MM.1S (cell line): ENCODE data around the gene GAREM1.
A peak's percentile ranks its signal among the peaks of the same experiment; 100 is the strongest.

ENCODE experiments used
- DNase-seq: peaks from one replicate; pipeline ENCODE4 v3.0.0-alpha.2; 2015
- H2AFZ ChIP-seq: fragments of 300-600 bp; sonication (generic); 2 replicates; pipeline ENCODE4 v1.6.0; 2016; ENCODE audit warnings: antibody characterized with exemption, low read length
- H3F3A ChIP-seq: fragments of 300-600 bp; sonication (generic); 2 replicates; pipeline ENCODE4 v1.6.1; 2016; ENCODE audit warnings: mild to moderate bottlenecking, antibody characterized with exemption, low read length, moderate library complexity, mixed read lengths; ENCODE audit not compliant: insufficient read depth
- H3K27ac ChIP-seq: fragments of 300-600 bp; sonication (generic); 2 replicates; pipeline ENCODE4 v1.5.1; 2016; ENCODE audit warnings: mild to moderate bottlenecking, low read length
- H3K27me3 ChIP-seq: fragments of 300-600 bp; sonication (generic); replicated peaks from 2 replicates; pipeline ENCODE4 v1.6.0; 2016; ENCODE audit warnings: low read length; ENCODE audit not compliant: insufficient read depth
- H3K36me3 ChIP-seq: fragments of 300-600 bp; sonication (generic); replicated peaks from 2 replicates; pipeline ENCODE4 v1.6.1; 2016; ENCODE audit warnings: mild to moderate bottlenecking, low read length, mixed read lengths; ENCODE audit not compliant: insufficient read depth
- H3K4me1 ChIP-seq: fragments of 300-600 bp; sonication (generic); 2 replicates; pipeline ENCODE4 v1.6.1; 2016; ENCODE audit warnings: low read length, mixed read lengths
- H3K4me2 ChIP-seq: fragments of 300-600 bp; sonication (generic); 2 replicates; pipeline ENCODE4 v1.6.0; 2016; ENCODE audit warnings: low read depth, low read length
- H3K4me3 ChIP-seq: fragments of 300-600 bp; sonication (generic); 2 replicates; pipeline ENCODE4 v1.5.1; 2016; ENCODE audit warnings: low read length, mixed read lengths
- H3K79me2 ChIP-seq: fragments of 300-600 bp; sonication (generic); 2 replicates; pipeline ENCODE4 v1.6.1; 2016; ENCODE audit warnings: mixed run types, low read length, mixed read lengths
- H3K9ac ChIP-seq: fragments of 300-600 bp; sonication (generic); 2 replicates; pipeline ENCODE4 v1.6.1; 2016; ENCODE audit warnings: low read length, mixed read lengths
- H3K9me2 ChIP-seq: fragments of 300-600 bp; sonication (generic); replicated peaks from 2 replicates; pipeline ENCODE4 v1.6.1; 2016; ENCODE audit warnings: mild to moderate bottlenecking, low read length, mixed read lengths; ENCODE audit not compliant: insufficient read depth
- H3K9me3 ChIP-seq: fragments of 300-600 bp; sonication (generic); replicated peaks from 2 replicates; pipeline ENCODE4 v1.6.1; 2016; ENCODE audit warnings: mild to moderate bottlenecking, low read length, mixed read lengths; ENCODE audit not compliant: insufficient read depth
- H4K20me1 ChIP-seq: fragments of 300-600 bp; sonication (generic); 2 replicates; pipeline ENCODE4 v1.6.1; 2016; ENCODE audit warnings: mild to moderate bottlenecking, low read length, moderate library complexity, mixed read lengths; ENCODE audit not compliant: insufficient read depth
- CTCF ChIP-seq: fragments of 300-600 bp; sonication (generic); IDR thresholded peaks from 2 replicates; pipeline ENCODE4 v1.5.1; 2016; ENCODE audit warnings: antibody characterized with exemption, low read length, mixed read lengths
- EZH2 ChIP-seq: fragments of 300-600 bp; sonication (generic); optimal IDR thresholded peaks from 2 replicates; pipeline ENCODE3; 2017; ENCODE audit warnings: low read depth, mild to moderate bottlenecking, antibody characterized with exemption, low read length, mixed read lengths
- EZH2phosphoT487 ChIP-seq: fragments of 300-600 bp; sonication (generic); IDR thresholded peaks from 2 replicates; pipeline ENCODE4 v1.6.1; 2018; ENCODE audit warnings: antibody characterized with exemption, low read length

The GAREM1 gene

GRCh38 chr18:32389858-32390257, 80.8 kb downstream of the GAREM1 start:
- Histone ChIP-seq H3K79me2 (no peaks in the 10 kb centered on the region), H3K9ac (no peak overlapping the region), H3K27ac (no peak overlapping the region), H3K9me3 (no peaks in the 10 kb centered on the region), H3K36me3 (no peaks in the 10 kb centered on the region), H3K4me1 (peaks cover 5% of the 10 kb centered on the region; the same call in 1 of the 2 replicates), H4K20me1 (no peaks in the 10 kb centered on the region), H3K4me2 (0 out of 2 replicates have a peak overlapping the region, but pooled peaks have one; percentile 10), H3K4me3 (no peak overlapping the region), H3K27me3 (no peaks in the 10 kb centered on the region), H3K9me2 (no peaks in the 10 kb centered on the region), H3F3A (no peaks in the 10 kb centered on the region), H2AFZ (no peak overlapping the region)
- no peak for TF ChIP-seq EZH2phosphoT487
- TF ChIP-seq EZH2 = no peak
- TF ChIP-seq CTCF = no peak
- no peak for DNase-seq

GRCh38 chr18:32389191-32389590, 81.5 kb downstream of the GAREM1 start:
- H3K79me2 ChIP-seq = no peaks in the 10 kb centered on the region
- no peaks in the 10 kb centered on the region for H3K36me3 ChIP-seq
- H4K20me1 ChIP-seq = no peaks in the 10 kb centered on the region
- H3K27ac ChIP-seq = no peak overlapping the region
- H3K9me3 ChIP-seq = no peaks in the 10 kb centered on the region
- H3K9ac ChIP-seq = no peak overlapping the region
- H3F3A ChIP-seq = no peaks in the 10 kb centered on the region
- H3K4me3 ChIP-seq = no peak overlapping the region
- DNase-seq = peak; percentile 29
- no peak overlapping the region for H2AFZ ChIP-seq
- 0 out of 2 replicates have a peak overlapping the region, but pooled peaks have one; percentile 10 for H3K4me2 ChIP-seq
- H3K9me2 ChIP-seq = no peaks in the 10 kb centered on the region
- peaks cover 5% of the 10 kb centered on the region; the same call in 1 of the 2 replicates for H3K4me1 ChIP-seq
- no peaks in the 10 kb centered on the region for H3K27me3 ChIP-seq
- TF ChIP-seq EZH2 (no peak), CTCF (no peak), EZH2phosphoT487 (no peak)

GRCh38 chr18:32386471-32386870, 84.2 kb downstream of the GAREM1 start:
- H3K4me3 ChIP-seq = no peak overlapping the region
- no peaks in the 10 kb centered on the region for H3K27me3 ChIP-seq
- no peak overlapping the region for H3K9ac ChIP-seq
- TF ChIP-seq EZH2phosphoT487 = no peak
- no peak for TF ChIP-seq CTCF
- TF ChIP-seq EZH2 = no peak
- H3K79me2 ChIP-seq = no peaks in the 10 kb centered on the region
- no peak overlapping the region for H3K4me2 ChIP-seq
- no peaks in the 10 kb centered on the region for H3K9me3 ChIP-seq
- H3F3A ChIP-seq = no peaks in the 10 kb centered on the region
- H3K36me3 ChIP-seq = no peaks in the 10 kb centered on the region
- H3K4me1 ChIP-seq = peaks cover 5% of the 10 kb centered on the region; the same call in 1 of the 2 replicates
- no peak for DNase-seq
- H3K27ac ChIP-seq = no peak overlapping the region
- H4K20me1 ChIP-seq = no peaks in the 10 kb centered on the region
- no peak overlapping the region for H2AFZ ChIP-seq
- no peaks in the 10 kb centered on the region for H3K9me2 ChIP-seq
